Myocyte (in vitro differentiated cells): Measurements from ENCODE around the gene CDCA7. TPM values are rescaled to one million over a fixed set of nuclear protein-coding genes. Genes with fewer than 3 reads are reported as not detected.
A peak's percentile ranks its signal among the peaks of the same experiment; 100 is the strongest.
"Not testable (repeated sequence)": the region's sequence is repeated elsewhere in the genome, so short reads cannot be mapped to it uniquely, and the experiment has no call there.

ENCODE experiments used
- DNase-seq: peaks from one replicate; pipeline ENCODE4 v3.0.0-alpha.2; 2012; ENCODE audit warnings: low read depth
- total RNA-seq: library from RNA; depleted of rRNA; stranded (reverse); fragments of >200 nt; gene quantifications from 2 replicates; pipeline ENCODE4 v1.2.3, GENCODE V29; 2014

Gene CDCA7
- total RNA-seq, 1 donor from 2014 or later, result 0.70 TPM

GRCh38 chr2:173358616-173359015 lies 3.9 kb downstream of the CDCA7 start:
- DNase-seq, result no peak

GRCh38 chr2:173359231-173359630 lies 4.6 kb downstream of the CDCA7 start:
- no peak for DNase-seq

GRCh38 chr2:173370198-173370597 lies 15.5 kb downstream of the CDCA7 start:
- no peak for DNase-seq

GRCh38 chr2:173371023-173371422 lies 16.4 kb downstream of the CDCA7 start:
- no peak for DNase-seq

- no peak for DNase-seq
Observed at GRCh38 chr2:173373290-173373689, 18.6 kb downstream of the CDCA7 start.

GRCh38 chr2:173374634-173375033 lies 20.0 kb downstream of the CDCA7 start:
- no peak for DNase-seq

GRCh38 chr2:173385534-173385933 lies 30.9 kb downstream of the CDCA7 start:
- not testable (repeated sequence) for DNase-seq

- no peak for DNase-seq
Observed at GRCh38 chr2:173386021-173386737, 31.5 kb downstream of the CDCA7 start.

GRCh38 chr2:173386738-173387065 lies 32.0 kb downstream of the CDCA7 start:
- DNase-seq, result no peak

GRCh38 chr2:173387079-173387478 lies 32.4 kb downstream of the CDCA7 start:
- DNase-seq, result no peak

GRCh38 chr2:173387660-173388059 lies 33.0 kb downstream of the CDCA7 start:
- no peak for DNase-seq

- no peak for DNase-seq
Observed at GRCh38 chr2:173388795-173389194, 34.1 kb downstream of the CDCA7 start.

- DNase-seq, result no peak
Observed at GRCh38 chr2:173390036-173390435, 35.4 kb downstream of the CDCA7 start.

- no peak for DNase-seq
Observed at GRCh38 chr2:173392731-173393130, 38.1 kb downstream of the CDCA7 start.

- no peak for DNase-seq
Observed at GRCh38 chr2:173393186-173393585, 38.5 kb downstream of the CDCA7 start.

GRCh38 chr2:173393636-173394035 lies 39.0 kb downstream of the CDCA7 start:
- DNase-seq, result no peak

GRCh38 chr2:173394091-173394974 lies 39.7 kb downstream of the CDCA7 start:
- DNase-seq, result no peak

- DNase-seq, result no peak
Observed at GRCh38 chr2:173395567-173396351, 41.1 kb downstream of the CDCA7 start.

- DNase-seq, result no peak
Observed at GRCh38 chr2:173397539-173397938, 42.9 kb downstream of the CDCA7 start.

GRCh38 chr2:173399229-173399628 lies 44.6 kb downstream of the CDCA7 start:
- no peak for DNase-seq

- DNase-seq, result peak; percentile 11
Observed at GRCh38 chr2:173400760-173401159, 46.1 kb downstream of the CDCA7 start.
